ENCODE data around the gene PIK3CB. TPM values are rescaled to one million over a fixed set of nuclear protein-coding genes. Genes with fewer than 3 reads are reported as not detected.

The PIK3CB gene
- total RNA-seq, 1 experiment from 2014 or later, result 73.9 TPM

- DNase-seq (ENCODE audit: low read depth, low spot score), result no peak
- no peak overlapping the region for H3K4me3 ChIP-seq (ENCODE audit: low read depth in 2 of 2, low read length in 2 of 2)
- no peaks in the 10 kb centered on the region for H3K36me3 ChIP-seq (ENCODE audit: control insufficient read depth, insufficient read depth, low read length)
- ChIA-PET POLR2A (no interaction called here), CTCF (interaction anchor here (0.6 kb wide), 2 partner anchors 11 to 52 kb away, joined by 8 to 9 read pairs; no protein-coding TSS in a partner anchor)
- no peak for TF ChIP-seq TCF7L2 (IDR thresholded peaks at IDR 0.05; ENCODE audit: low read depth, low read length)
- TF ChIP-seq REST (IDR thresholded peaks at IDR 0.05; ENCODE audit: insufficient read depth in 1 of 2, low read depth in 2 of 2, low read length in 1 of 2), result no peak
- TF ChIP-seq, protein P1, sequence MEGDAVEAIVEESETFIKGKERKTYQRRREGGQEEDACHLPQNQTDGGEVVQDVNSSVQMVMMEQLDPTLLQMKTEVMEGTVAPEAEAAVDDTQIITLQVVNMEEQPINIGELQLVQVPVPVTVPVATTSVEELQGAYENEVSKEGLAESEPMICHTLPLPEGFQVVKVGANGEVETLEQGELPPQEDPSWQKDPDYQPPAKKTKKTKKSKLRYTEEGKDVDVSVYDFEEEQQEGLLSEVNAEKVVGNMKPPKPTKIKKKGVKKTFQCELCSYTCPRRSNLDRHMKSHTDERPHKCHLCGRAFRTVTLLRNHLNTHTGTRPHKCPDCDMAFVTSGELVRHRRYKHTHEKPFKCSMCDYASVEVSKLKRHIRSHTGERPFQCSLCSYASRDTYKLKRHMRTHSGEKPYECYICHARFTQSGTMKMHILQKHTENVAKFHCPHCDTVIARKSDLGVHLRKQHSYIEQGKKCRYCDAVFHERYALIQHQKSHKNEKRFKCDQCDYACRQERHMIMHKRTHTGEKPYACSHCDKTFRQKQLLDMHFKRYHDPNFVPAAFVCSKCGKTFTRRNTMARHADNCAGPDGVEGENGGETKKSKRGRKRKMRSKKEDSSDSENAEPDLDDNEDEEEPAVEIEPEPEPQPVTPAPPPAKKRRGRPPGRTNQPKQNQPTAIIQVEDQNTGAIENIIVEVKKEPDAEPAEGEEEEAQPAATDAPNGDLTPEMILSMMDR (IDR thresholded peaks at IDR 0.05), result no peak
- no peak for TF ChIP-seq POLR2AphosphoS5 (IDR thresholded peaks at IDR 0.05; ENCODE audit: low read depth, low read length)
- no peak for TF ChIP-seq SIN3A (IDR thresholded peaks at IDR 0.05; ENCODE audit: borderline replicate concordance, insufficient read depth, low read depth, low read length)
- H3K27me3 ChIP-seq (ENCODE audit: control insufficient read depth, insufficient read depth, low read length), result no peaks in the 10 kb centered on the region
- in situ Hi-C loops (cut with HindIII; ENCODE audit: low pct_unique_long_range_greater_than_20kb, low sequenced_read_pairs) (no loop called here), intact Hi-C loops (cut with micrococcal nuclease; ENCODE audit: unreplicated experiment) (no loop called here)
- no peak overlapping the region for H3K27ac ChIP-seq (ENCODE audit: low read length)
- no peak for ATAC-seq
- H3K4me1 ChIP-seq (ENCODE audit: control insufficient read depth, insufficient read depth, low read length), result no peaks in the 10 kb centered on the region
- peaks cover 9% of the 10 kb centered on the region; the same call in 1 of the 2 replicates for H3K9me3 ChIP-seq (ENCODE audit: control insufficient read depth, insufficient read depth, low read depth, low read length)
- no TSS peak for BruUV-seq (replicated peaks)
These were observed 41.3 kb upstream of the PIK3CB start for GRCh38 chr3:138875754-138876664.

DNA sequence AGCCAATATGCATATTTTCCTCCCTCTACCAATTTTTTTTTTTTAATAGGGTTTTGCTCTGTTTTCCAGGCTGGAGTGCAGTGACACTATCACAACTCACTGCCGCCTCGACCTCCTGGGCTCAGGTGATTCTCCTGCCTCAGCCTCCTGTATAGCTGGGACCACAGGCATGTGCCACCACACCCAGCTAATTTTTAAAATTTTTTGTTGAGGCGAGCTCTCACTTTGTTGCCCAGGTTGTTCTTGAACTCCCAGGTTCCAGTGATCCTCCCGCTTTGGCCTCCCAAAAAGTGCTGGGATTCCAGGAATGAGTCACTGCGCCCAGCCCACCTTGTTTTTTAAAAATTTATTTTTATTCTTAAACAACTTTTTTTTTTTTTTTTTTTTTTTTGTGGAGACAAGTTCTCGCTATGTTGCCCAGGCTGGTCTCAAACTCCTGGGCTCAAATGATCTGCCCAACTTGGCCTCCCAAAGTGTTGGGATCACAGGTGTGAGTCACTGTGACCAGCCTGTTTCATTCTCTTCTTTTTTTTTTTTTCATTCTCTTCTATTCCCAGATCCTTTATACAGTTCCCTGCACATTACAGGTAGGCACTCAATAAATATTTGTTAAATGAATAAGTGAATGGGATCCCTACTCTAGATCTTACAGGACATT, 40.5 kb upstream of the PIK3CB start:
- H3K4me3 ChIP-seq (ENCODE audit: low read depth in 2 of 2, low read length in 2 of 2), result no peak overlapping the region
- ChIA-PET POLR2A (no interaction called here), CTCF (no interaction called here)
- no peaks in the 10 kb centered on the region for H3K36me3 ChIP-seq (ENCODE audit: control insufficient read depth, insufficient read depth, low read length)
- ATAC-seq (no peak), DNase-seq (ENCODE audit: low read depth, low spot score) (no peak)
- peaks cover 9% of the 10 kb centered on the region; the same call in 1 of the 2 replicates for H3K9me3 ChIP-seq (ENCODE audit: control insufficient read depth, insufficient read depth, low read depth, low read length)
- TF ChIP-seq, protein P1 (IDR thresholded peaks at IDR 0.05), result no peak
- no peak for TF ChIP-seq POLR2AphosphoS5 (IDR thresholded peaks at IDR 0.05; ENCODE audit: low read depth, low read length)
- no TSS peak for BruUV-seq (replicated peaks)
- intact Hi-C loops (cut with micrococcal nuclease; ENCODE audit: unreplicated experiment), result no loop called here
- in situ Hi-C loops (cut with HindIII; ENCODE audit: low pct_unique_long_range_greater_than_20kb, low sequenced_read_pairs), result no loop called here
- H3K27me3 ChIP-seq (ENCODE audit: control insufficient read depth, insufficient read depth, low read length), result no peaks in the 10 kb centered on the region
- H3K4me1 ChIP-seq (ENCODE audit: control insufficient read depth, insufficient read depth, low read length), result no peaks in the 10 kb centered on the region
- H3K27ac ChIP-seq (ENCODE audit: low read length), result no peak overlapping the region
